GM19467 (cell line): Measurements from ENCODE around the gene ADRB1.

Source experiments
- ATAC-seq: cut with Tn5 transposase; IDR thresholded peaks from one replicate; pipeline ENCODE4 v1.9.1; 2021; ENCODE audit warnings: mild to moderate bottlenecking, moderate library complexity; ENCODE audit not compliant: unreplicated experiment

ADRB1 gene

GRCh38 chr10:114043532-114044246, at the start of gene ADRB1:
Gene ADRB1, plus strand, starts transcription at chr10:114043866. Its CDS starts 267 bp downstream, at chr10:114044133.
- ATAC-seq, result no peak

GRCh38 chr10:113995201-113995600, 48.5 kb upstream of the ADRB1 start:
- no peak for ATAC-seq

- no peak for ATAC-seq
These were observed 46.2 kb upstream of the ADRB1 start for GRCh38 chr10:113997428-113997827.

GRCh38 chr10:113999531-113999930, 44.1 kb upstream of the ADRB1 start:
- ATAC-seq, result no peak

- no peak for ATAC-seq
These were observed 43.1 kb upstream of the ADRB1 start for GRCh38 chr10:114000457-114001010.

- ATAC-seq, result no peak
These were observed 41.2 kb upstream of the ADRB1 start for GRCh38 chr10:114002422-114002821.

- no peak for ATAC-seq
These were observed 40.3 kb upstream of the ADRB1 start for GRCh38 chr10:114003161-114003941.

GRCh38 chr10:114009281-114009996, 34.2 kb upstream of the ADRB1 start:
- no peak for ATAC-seq

- no peak for ATAC-seq
These were observed 33.4 kb upstream of the ADRB1 start for GRCh38 chr10:114010316-114010715.

- no peak for ATAC-seq
These were observed 31.0 kb upstream of the ADRB1 start for GRCh38 chr10:114012650-114013049.

GRCh38 chr10:114015708-114016107, 28.0 kb upstream of the ADRB1 start:
- ATAC-seq, result no peak

GRCh38 chr10:114017271-114017670, 26.4 kb upstream of the ADRB1 start:
- ATAC-seq, result no peak

- ATAC-seq, result no peak
These were observed 25.8 kb upstream of the ADRB1 start for GRCh38 chr10:114017873-114018272.

GRCh38 chr10:114019226-114019625, 24.4 kb upstream of the ADRB1 start:
- no peak for ATAC-seq

- ATAC-seq, result no peak
These were observed 22.5 kb upstream of the ADRB1 start for GRCh38 chr10:114021154-114021553.

GRCh38 chr10:114021717-114022680, 21.7 kb upstream of the ADRB1 start:
- ATAC-seq, result no peak

- no peak for ATAC-seq
These were observed 20.7 kb upstream of the ADRB1 start for GRCh38 chr10:114022766-114023597.

- peak; percentile 74 for ATAC-seq
These were observed 18.6 kb upstream of the ADRB1 start for GRCh38 chr10:114024876-114025610.
